D721Med (cell line): ENCODE results near the gene TRAF1.

Experiments
- DNase-seq: peaks from one replicate; pipeline ENCODE4 v3.0.0; 2011; ENCODE audit warnings: low spot score; ENCODE audit not compliant: insufficient read length
- FAIRE-seq: peaks from 2 replicates; lab custom pipeline; 2011; peaks lifted over from hg19 to GRCh38; lab: Jason Lieb, UNC
- TF ChIP-seq, protein P1 (sequence below): IDR thresholded peaks from 2 replicates; pipeline ENCODE4 v1.5.1; 2012; ENCODE audit warnings: mild to moderate bottlenecking, control low read depth; ENCODE audit not compliant: insufficient read depth; ENCODE audit errors: missing control alignments

TRAF1 gene

DNA sequence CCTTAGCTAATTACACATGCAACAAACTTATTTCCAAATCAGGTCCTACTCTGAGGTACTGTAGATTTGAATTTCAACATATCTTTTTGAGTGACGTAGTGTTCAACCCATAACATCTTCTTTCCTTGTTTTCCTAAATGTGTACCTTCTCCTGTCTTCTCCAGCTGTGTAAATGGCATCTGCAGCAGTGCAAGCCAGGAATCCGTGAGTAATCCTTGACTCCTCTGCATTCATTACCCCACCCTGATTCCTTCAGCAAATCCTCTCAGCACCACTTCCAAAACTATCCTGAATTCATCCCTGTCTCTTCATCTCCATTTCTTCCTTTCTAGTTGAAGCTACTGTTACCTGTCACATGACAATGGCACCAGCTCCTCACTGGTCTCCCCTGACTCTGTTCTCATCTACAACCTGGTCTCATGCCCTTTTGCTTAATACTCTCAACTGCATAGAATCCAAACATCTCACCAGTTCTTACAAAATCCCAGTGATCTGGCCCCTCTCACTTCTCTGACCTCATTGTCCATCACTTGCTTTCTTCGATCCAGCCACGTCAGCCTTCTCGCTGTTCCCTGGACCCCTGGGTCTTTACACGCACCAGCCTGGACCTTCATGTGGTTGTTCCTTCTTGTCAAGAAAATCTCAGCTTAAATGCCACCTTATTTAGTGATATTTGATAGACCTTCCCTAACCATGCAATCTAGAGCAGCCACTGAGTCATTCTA lies 14.6 kb upstream of the TRAF1 start:
- FAIRE-seq (no peak), DNase-seq (no peak)
- TF ChIP-seq, protein P1, sequence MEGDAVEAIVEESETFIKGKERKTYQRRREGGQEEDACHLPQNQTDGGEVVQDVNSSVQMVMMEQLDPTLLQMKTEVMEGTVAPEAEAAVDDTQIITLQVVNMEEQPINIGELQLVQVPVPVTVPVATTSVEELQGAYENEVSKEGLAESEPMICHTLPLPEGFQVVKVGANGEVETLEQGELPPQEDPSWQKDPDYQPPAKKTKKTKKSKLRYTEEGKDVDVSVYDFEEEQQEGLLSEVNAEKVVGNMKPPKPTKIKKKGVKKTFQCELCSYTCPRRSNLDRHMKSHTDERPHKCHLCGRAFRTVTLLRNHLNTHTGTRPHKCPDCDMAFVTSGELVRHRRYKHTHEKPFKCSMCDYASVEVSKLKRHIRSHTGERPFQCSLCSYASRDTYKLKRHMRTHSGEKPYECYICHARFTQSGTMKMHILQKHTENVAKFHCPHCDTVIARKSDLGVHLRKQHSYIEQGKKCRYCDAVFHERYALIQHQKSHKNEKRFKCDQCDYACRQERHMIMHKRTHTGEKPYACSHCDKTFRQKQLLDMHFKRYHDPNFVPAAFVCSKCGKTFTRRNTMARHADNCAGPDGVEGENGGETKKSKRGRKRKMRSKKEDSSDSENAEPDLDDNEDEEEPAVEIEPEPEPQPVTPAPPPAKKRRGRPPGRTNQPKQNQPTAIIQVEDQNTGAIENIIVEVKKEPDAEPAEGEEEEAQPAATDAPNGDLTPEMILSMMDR = no peak

DNA sequence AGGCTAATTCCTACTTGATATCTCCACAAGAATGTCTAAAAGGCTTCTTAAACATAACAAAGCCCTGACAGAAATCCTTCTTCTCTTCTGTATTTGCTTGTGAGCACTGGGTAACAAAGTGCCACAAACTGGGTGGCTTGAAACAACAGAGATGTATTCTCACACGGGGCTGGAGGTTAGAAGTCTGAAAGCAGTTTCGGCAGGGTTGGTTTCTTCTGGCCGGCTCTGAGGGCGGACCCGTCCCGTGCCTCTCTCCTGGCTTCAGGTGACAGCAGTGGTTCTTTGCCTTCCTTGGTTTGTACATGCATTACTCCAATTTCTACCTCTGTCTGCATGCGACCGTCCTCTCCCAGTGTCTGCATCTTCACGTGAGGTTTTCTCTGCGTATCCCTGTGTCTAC lies 14.0 kb upstream of the TRAF1 start:
- TF ChIP-seq, protein P1 = no peak

DNA sequence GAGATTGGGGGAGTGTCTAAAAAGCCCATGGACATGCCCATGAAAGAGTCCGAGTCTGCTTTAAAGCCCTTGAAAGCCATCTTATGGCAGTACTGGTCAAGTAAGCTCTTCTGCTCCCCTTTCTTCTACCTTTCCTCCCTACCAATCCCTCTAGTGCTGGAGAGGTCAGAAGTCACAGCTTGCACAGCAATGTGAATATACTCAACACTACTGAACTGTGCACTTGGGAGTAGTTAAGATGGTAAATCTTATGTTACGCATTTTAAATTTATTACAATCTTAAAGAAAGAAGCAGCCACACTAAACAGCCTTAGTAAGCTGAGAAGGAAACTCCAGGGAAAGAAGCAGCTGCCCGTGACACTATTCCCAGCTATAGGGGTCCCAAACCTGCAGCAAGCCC lies 12.3 kb upstream of the TRAF1 start:
- no peak for FAIRE-seq
- TF ChIP-seq, protein P1 = no peak
- no peak for DNase-seq

More for the DNA sequence above, 14.0 kb upstream of the TRAF1 start:
- no peak for FAIRE-seq
- DNase-seq = no peak

DNA sequence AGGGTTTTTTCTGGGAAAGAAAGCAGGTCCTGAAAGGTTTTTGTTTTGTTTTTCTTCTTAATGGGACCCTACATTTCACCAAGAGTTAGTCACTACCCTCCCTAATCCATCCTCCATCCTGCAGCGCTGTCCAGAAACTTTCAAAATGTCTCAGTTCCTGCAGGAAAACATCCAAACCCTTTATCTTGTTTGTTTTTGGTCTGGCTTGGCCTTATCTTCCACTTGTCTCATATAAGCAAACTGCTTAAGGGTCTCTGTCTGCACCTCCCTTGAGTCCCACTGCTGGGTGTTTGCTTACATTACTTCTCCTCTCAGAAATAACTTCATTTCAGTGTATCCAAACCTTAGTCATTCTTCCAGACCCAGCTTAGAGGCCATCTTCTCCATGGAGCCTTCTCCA lies 11.0 kb upstream of the TRAF1 start:
- TF ChIP-seq, protein P1 = no peak
- DNase-seq = no peak
- FAIRE-seq = no peak

DNA sequence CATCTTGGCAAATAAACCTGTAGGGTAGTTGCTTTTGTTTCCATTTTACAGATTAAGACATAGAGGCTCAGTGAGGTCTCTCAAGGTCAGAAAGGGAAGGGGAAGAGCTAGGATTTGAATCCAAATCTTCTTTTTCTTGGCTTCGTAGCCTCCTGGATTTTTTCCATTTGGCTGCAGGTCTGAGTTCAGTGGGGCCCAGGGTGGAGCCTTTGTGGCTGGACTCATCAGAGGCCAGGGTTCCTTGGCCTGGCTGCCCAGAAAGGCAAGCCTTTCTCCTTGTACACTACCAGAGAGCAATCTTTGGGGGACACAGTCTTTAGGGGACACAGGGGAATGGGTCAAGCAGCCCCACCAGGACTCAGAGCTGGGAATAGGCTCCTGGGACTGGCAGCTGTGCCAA lies 10.5 kb upstream of the TRAF1 start:
- no peak for FAIRE-seq

DNA sequence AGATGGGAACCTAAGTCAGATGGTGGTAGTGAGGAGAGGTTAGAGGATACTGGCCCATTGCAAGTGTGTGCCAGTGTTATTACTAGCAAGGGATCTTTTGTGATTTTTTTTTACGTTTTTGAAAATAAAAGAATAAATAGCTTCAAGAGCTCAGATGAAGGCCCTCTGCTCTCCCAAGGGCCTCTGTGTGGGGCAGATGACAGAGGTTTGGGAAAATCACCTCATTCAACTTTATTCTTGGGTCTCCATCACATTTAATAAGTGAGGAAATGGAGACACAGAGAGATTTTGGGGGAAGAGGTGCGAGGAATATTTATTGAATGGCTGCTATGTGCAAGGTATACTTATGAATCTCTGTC lies 10.1 kb upstream of the TRAF1 start:
- DNase-seq = no peak
- no peak for FAIRE-seq
- TF ChIP-seq, protein P1 = no peak

More for the DNA sequence above, 10.5 kb upstream of the TRAF1 start:
- TF ChIP-seq, protein P1 = no peak
- no peak for DNase-seq

DNA sequence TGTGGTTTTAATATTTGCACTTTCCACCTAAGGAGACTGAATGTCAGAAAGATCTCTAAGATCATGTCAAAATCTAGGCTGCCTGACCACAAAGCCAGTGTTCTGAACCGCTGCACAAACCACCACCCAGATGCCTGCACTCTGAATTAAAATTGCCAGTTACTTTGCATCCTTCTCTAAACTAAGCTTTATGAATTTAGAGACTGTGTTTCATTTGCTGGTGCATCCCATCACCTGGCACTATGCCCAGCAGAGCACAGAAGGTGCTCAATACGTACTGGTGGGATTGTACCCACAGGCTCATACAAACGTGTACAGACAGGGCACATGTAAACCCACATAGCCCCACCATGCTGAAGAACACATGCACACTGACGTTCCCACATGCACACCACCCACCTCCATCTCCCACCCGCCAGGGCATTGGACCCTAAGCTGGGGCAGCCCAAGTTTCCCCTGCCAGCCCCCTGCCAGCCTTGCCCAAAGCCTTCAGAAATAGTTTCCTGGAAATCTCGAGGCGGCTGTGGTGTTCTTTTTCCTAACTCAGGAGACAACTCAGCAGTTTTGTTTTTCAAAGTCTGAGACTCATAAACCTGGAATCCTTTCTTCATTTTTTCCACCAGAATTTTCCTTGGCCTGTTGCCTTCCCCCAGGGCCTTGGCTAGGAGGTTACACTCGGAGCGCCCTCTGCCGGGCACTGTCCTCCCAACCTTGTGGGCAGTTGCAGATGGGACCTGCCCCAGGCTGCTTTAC lies 9.6 kb upstream of the TRAF1 start:
- TF ChIP-seq, protein P1 = peak; percentile 96
- FAIRE-seq = no peak
- DNase-seq = peak; percentile 77
